K562 (cell line): ENCODE data around the gene INTS12. TPM values are rescaled to one million over a fixed set of nuclear protein-coding genes. Genes with fewer than 3 reads are reported as not detected.

Source experiments
- ATAC-seq: fragments of 200-7000 bp; cut with Tn5 transposase; 3 replicates; pipeline ENCODE4 v1.9.1; 2020; ENCODE audit warnings: moderate library complexity
- BruUV-seq: library from RNA; stranded (reverse); fragments of 400-500 nt; replicated peaks from 2 replicates; lab custom pipeline; 2021; lab: Mats Ljungman, UMichigan
- CTCF ChIA-PET: fragments of 300-600 bp; formaldehyde crosslinking; extraction: SDS; loops from one replicate; lab custom pipeline; 2021; ENCODE audit warnings: low intra/inter-chr PET ratio; lab: Yijun Ruan, JAX
- POLR2A ChIA-PET: fragments of 300-600, 350-650 bp; sonication (Branson Sonifier 250); formaldehyde crosslinking; extraction: SDS; loops from one replicate; lab custom pipeline; 2021; ENCODE audit warnings: antibody characterized with exemption, inconsistent platforms; lab: Yijun Ruan, JAX
- DNase-seq, 4 experiments: peaks; one replicate each; pipeline versions ENCODE4 v3.0.0 to v3.0.0-alpha.2; 2011 to 2018; ENCODE audit warnings: low spot score in 3 of 4, mixed read lengths in 3 of 4; ENCODE audit errors: extremely low read depth in 1 of 4
- FAIRE-seq: peaks from 2 replicates; lab custom pipeline; 2011; peaks lifted over from hg19 to GRCh38; lab: Jason Lieb, UNC
- H2AFZ ChIP-seq: 2 replicates; pipeline ENCODE4 v1.6.0; 2011; ENCODE audit warnings: low read depth, low read length, control low read depth, inconsistent platforms
- H3K27ac ChIP-seq: fragments of 200-600 bp; 3 replicates; pipeline ENCODE4 v1.8.0; 2011; ENCODE audit warnings: low read depth, mild to moderate bottlenecking, control low read depth, inconsistent platforms, low read length, moderate library complexity, mixed read lengths; ENCODE audit errors: extremely low read depth
- H3K27me3 ChIP-seq, 2 experiments: fragments of 300-600 bp in 1 of 2; 2 replicates in 1 of 2; 3 replicates in 1 of 2; pipeline versions ENCODE4 v1.6.0 to v1.8.0; 2011; ENCODE audit warnings: inconsistent platforms in 2 of 2, low read length in 2 of 2, mild to moderate bottlenecking in 1 of 2, mixed read lengths in 1 of 2, moderate library complexity in 1 of 2; ENCODE audit not compliant: control insufficient read depth in 2 of 2, insufficient read depth in 2 of 2
- H3K36me3 ChIP-seq: fragments of 300-600 bp; 3 replicates; pipeline ENCODE4 v1.8.0; 2011; ENCODE audit warnings: mild to moderate bottlenecking, low read length, inconsistent platforms; ENCODE audit not compliant: control insufficient read depth, insufficient read depth
- H3K4me1 ChIP-seq, 2 experiments: fragments of 200-600 bp in 1 of 2; replicated peaks in 1 of 2; 2 replicates in 1 of 2; 3 replicates in 1 of 2; pipeline versions ENCODE4 v1.5.1 to v1.8.0; 2011; ENCODE audit warnings: inconsistent platforms in 2 of 2, low read length in 2 of 2, mild to moderate bottlenecking in 1 of 2, mixed read lengths in 1 of 2, moderate library complexity in 1 of 2; ENCODE audit not compliant: control insufficient read depth in 2 of 2, insufficient read depth in 2 of 2
- H3K4me2 ChIP-seq: 2 replicates; pipeline ENCODE4 v1.6.1; 2011; ENCODE audit warnings: low read length, control low read depth, inconsistent platforms, mixed read lengths; ENCODE audit not compliant: insufficient read depth
- H3K4me3 ChIP-seq: fragments of 200-600 bp; sonication (generic), shearing (Covaris generic); 2 replicates; pipeline ENCODE4 v1.5.1; 2016; ENCODE audit warnings: control low read depth, inconsistent platforms
- H3K79me2 ChIP-seq: fragments of 200-600 bp; 3 replicates; pipeline ENCODE4 v1.8.0; 2011; ENCODE audit warnings: low read length, inconsistent platforms; ENCODE audit not compliant: control insufficient read depth, insufficient read depth
- H3K9ac ChIP-seq, 2 experiments: 2 replicates each; pipeline versions ENCODE4 v1.6.0 to v1.6.1; 2011; ENCODE audit warnings: low read depth in 2 of 2, low read length in 2 of 2, control low read depth in 1 of 2, inconsistent platforms in 1 of 2, mild to moderate bottlenecking in 1 of 2, mixed read lengths in 1 of 2; ENCODE audit not compliant: insufficient read depth in 1 of 2
- H3K9me1 ChIP-seq: one replicate; pipeline ENCODE4 v1.6.0; 2011; ENCODE audit warnings: inconsistent platforms, mild to moderate bottlenecking, low read length, moderate library complexity; ENCODE audit not compliant: control insufficient read depth, insufficient read depth
- H3K9me3 ChIP-seq: replicated peaks from 2 replicates; pipeline ENCODE4 v1.5.1; 2011; ENCODE audit warnings: low read depth, low read length, inconsistent platforms; ENCODE audit not compliant: control insufficient read depth, insufficient read depth
- H4K20me1 ChIP-seq: replicated peaks from 2 replicates; pipeline ENCODE4 v1.6.1; 2011; ENCODE audit warnings: low read length, inconsistent platforms, mixed read lengths; ENCODE audit not compliant: control insufficient read depth, insufficient read depth
- CBFA2T3 ChIP-seq: fragments of 450-650 bp; IDR thresholded peaks from 2 replicates; pipeline ENCODE4 v1.6.1; 2017
- GATA2 ChIP-seq: sonication (generic); formaldehyde crosslinking; IDR thresholded peaks from 2 replicates; pipeline ENCODE4 v1.4.0; 2020; ENCODE audit warnings: mild to moderate bottlenecking, missing genetic modification reagents
- TFE3 ChIP-seq: fragments of 450-650 bp; formaldehyde crosslinking; IDR thresholded peaks from 2 replicates; pipeline ENCODE4 v1.4.0; 2020; ENCODE audit warnings: mild to moderate bottlenecking, mixed read lengths
- ZBTB12 ChIP-seq: fragments of 250-450 bp; sonication (Bioruptor Pico); IDR thresholded peaks from 2 replicates; pipeline ENCODE4 v1.4.0; 2020
- ZNF316 ChIP-seq: fragments of 450-650 bp; IDR thresholded peaks from 2 replicates; pipeline ENCODE4 v1.6.1; 2016
- ZNF445 ChIP-seq: fragments of 250-450 bp; sonication (Bioruptor Pico); IDR thresholded peaks from 2 replicates; pipeline ENCODE4 v1.4.0; 2020; ENCODE audit warnings: low read depth, mild to moderate bottlenecking, moderate library complexity
- in situ Hi-C: fragments of 300-500 bp; cut with MboI; formaldehyde crosslinking; loops from 4 replicates; pipeline ENCODE4 v1.15.0; 2018; ENCODE audit warnings: inconsistent platforms, mixed read lengths
- intact Hi-C: fragments of 100-400 bp; cut with micrococcal nuclease; formaldehyde crosslinking; loops from 2 replicates; pipeline ENCODE4 v1.14.2; 2022
- polyA plus RNA-seq, 8 experiments: library from polyadenylated mRNA; depleted of rRNA in 4 of 8; stranded (reverse) in 5 of 8; unstranded in 3 of 8; fragments of >200 nt; fragmentation: Nextera tagmentation in 2 of 8; fragmentation: Illumina TruSeq in 1 of 8; extraction: Ambion mirVana in 2 of 8; extraction: Trizol in 1 of 8; gene quantifications; 2 replicates each; pipeline versions ENCODE4 v1.2.1 to v1.2.3, GENCODE V29; 2011 to 2014; ENCODE audit warnings: inconsistent platforms in 1 of 8, missing spikeins in 1 of 8
- total RNA-seq, 7 experiments: library from RNA; depleted of rRNA in 6 of 7; stranded (reverse); fragments of >200 nt in 6 of 7; fragmentation: Illumina TruSeq in 2 of 7; extraction: Trizol in 2 of 7; gene quantifications; 2 replicates each; pipeline versions ENCODE4 v1.2.1 to v1.2.3, GENCODE V29; 2011 to 2021; ENCODE audit warnings: low replicate concordance in 1 of 7

INTS12 gene
- total and polyA plus RNA-seq, 9 of the 15 experiments (the other 6 are each of a cell fraction or from before 2014, with no cell fraction given) = 24.5 to 82.9 (median 41.2) TPM

GRCh38 chr4:105670684-105671083 lies 37.8 kb downstream of the INTS12 start:
- H3K36me3 ChIP-seq = no peaks in the 10 kb centered on the region
- no peaks in the 10 kb centered on the region for H3K79me2 ChIP-seq
- no peaks in the 10 kb centered on the region for H3K9me3 ChIP-seq
- no peaks in the 10 kb centered on the region for H4K20me1 ChIP-seq
- no peak overlapping the region for H3K4me2 ChIP-seq
- FAIRE-seq = no peak
- no peaks in the 10 kb centered on the region for H3K4me1 ChIP-seq
- no peak overlapping the region for H2AFZ ChIP-seq
- H3K9me1 ChIP-seq = no peaks in the 10 kb centered on the region
- no peak overlapping the region for H3K4me3 ChIP-seq
- in situ Hi-C loops = no loop called here
- no peak overlapping the region for H3K27ac ChIP-seq
- no peaks in the 10 kb centered on the region for H3K27me3 ChIP-seq
- no peak overlapping the region for H3K9ac ChIP-seq
- TF ChIP-seq GATA2 (CRISPR knock-in tag) (no peak), TFE3 (no peak), ZNF316 (0 out of 2 replicates have a peak, but pooled peaks have one; percentile 10), ZBTB12 (no peak), CBFA2T3 (no peak), ZNF445 (CRISPR knock-in tag) (no peak)
- TF ChIP-seq, all 486 proteins: peak for 1
- ChIA-PET POLR2A (no interaction called here), CTCF (no interaction called here)
- intact Hi-C loops = no loop called here
- no peak for ATAC-seq
- BruUV-seq = no TSS peak
- no peak for DNase-seq
